Uterus (tissue), 4 donors: ENCODE data around the gene KAT2A. TPM values are rescaled to one million over a fixed set of nuclear protein-coding genes. Genes with fewer than 3 reads are reported as not detected.

ENCODE experiments used
- DNase-seq, 2 donors: peaks; one replicate each; pipeline ENCODE4 v3.0.0-alpha.2; 2019 to 2020
- H3K27ac ChIP-seq, 2 donors: fragments of 200-600 bp; sonication (generic); 1 replicate in 1 of 2; 2 replicates in 1 of 2; pipeline ENCODE4 v1.5.1; 2016 to 2018
- H3K27me3 ChIP-seq, 2 donors: fragments of 200-600 bp; sonication (generic); one replicate each; pipeline ENCODE4 v1.5.1; 2018 to 2019; ENCODE audit warnings: control low read depth in 1 of 2
- H3K36me3 ChIP-seq, 2 donors: fragments of 200-600 bp; sonication (generic); one replicate each; pipeline ENCODE4 v1.5.1; 2019; ENCODE audit warnings: control low read depth in 1 of 2
- H3K4me1 ChIP-seq, 2 donors: fragments of 200-600 bp; sonication (generic); one replicate each; pipeline ENCODE4 v1.5.1; 2018 to 2019; ENCODE audit warnings: control low read depth in 1 of 2
- H3K4me3 ChIP-seq, 2 donors: fragments of 200-600 bp; sonication (generic); 1 replicate in 1 of 2; 2 replicates in 1 of 2; pipeline ENCODE4 v1.5.1; 2018 to 2019; ENCODE audit warnings: mild to moderate bottlenecking in 1 of 2
- H3K9me3 ChIP-seq, 2 donors: fragments of 200-600 bp; sonication (generic); one replicate each; pipeline ENCODE4 v1.5.1; 2019; ENCODE audit warnings: control low read depth in 1 of 2
- CTCF ChIP-seq, 4 experiments: fragments of 200-600 bp in 2 of 4; fragments of 450-650 bp in 2 of 4; sonication (generic) in 2 of 4; IDR thresholded peaks; one replicate each; pipeline ENCODE4 v1.5.1; 2016 to 2019; ENCODE audit warnings: antibody characterized with exemption in 4 of 4, mild to moderate bottlenecking in 2 of 4, moderate library complexity in 1 of 4
- POLR2A ChIP-seq, 2 donors: fragments of 450-650 bp; IDR thresholded peaks; one replicate each; pipeline ENCODE4 v1.6.1; 2016; ENCODE audit warnings: antibody characterized with exemption in 2 of 2, mild to moderate bottlenecking in 1 of 2, moderate library complexity in 1 of 2
- intact Hi-C: fragments of 100-400 bp; cut with DNase I; formaldehyde crosslinking; loops from one replicate; pipeline ENCODE4 v1.15.1; 2023; ENCODE audit warnings: low total_unique reads
- total RNA-seq, 4 donors: library from RNA; depleted of rRNA in 3 of 4; stranded (reverse); fragments of >200 nt in 3 of 4; gene quantifications; one replicate each; pipeline versions ENCODE4 v1.1.0 to v1.2.4, GENCODE V29; 2014 to 2023
- donor health status: DM: yes; HTN: yes; CAD: no.

KAT2A gene
- total RNA-seq, 4 donors from 2014 or later = 20.9 to 80.9 (median 39.2) TPM

- Histone ChIP-seq H3K4me1 (peaks cover 0 to 3% of the 10 kb centered on the region in 2 donors), H3K4me3 (no peak overlapping the region), H3K27me3 (peaks cover 0 to 12% of the 10 kb centered on the region in 2 donors), H3K36me3 (no peaks in the 10 kb centered on the region), H3K27ac (no peak overlapping the region), H3K9me3 (no peaks in the 10 kb centered on the region)
- intact Hi-C loops = no loop called here
- no peak for DNase-seq
- no peak for TF ChIP-seq CTCF (IDR thresholded peaks at IDR 0.05)
- TF ChIP-seq POLR2A (IDR thresholded peaks at IDR 0.05) = no peak
Measured at GRCh38 chr17:42092939-42093338, 28.2 kb downstream of the KAT2A start.

GRCh38 chr17:42090964-42091790 lies 30.0 kb downstream of the KAT2A start:
- no peak overlapping the region for H3K27ac ChIP-seq
- DNase-seq = no peak
- intact Hi-C loops = no loop called here
- no peaks in the 10 kb centered on the region for H3K27me3 ChIP-seq
- no peak overlapping the region for H3K4me3 ChIP-seq
- H3K36me3 ChIP-seq = no peaks in the 10 kb centered on the region
- H3K9me3 ChIP-seq = no peaks in the 10 kb centered on the region
- H3K4me1 ChIP-seq = no peaks in the 10 kb centered on the region
- TF ChIP-seq CTCF (IDR thresholded peaks at IDR 0.05) = no peak
- no peak for TF ChIP-seq POLR2A (IDR thresholded peaks at IDR 0.05)

- Histone ChIP-seq H3K4me3 (no peak overlapping the region), H3K4me1 (no peaks in the 10 kb centered on the region), H3K27ac (no peak overlapping the region), H3K36me3 (no peaks in the 10 kb centered on the region), H3K27me3 (no peaks in the 10 kb centered on the region), H3K9me3 (no peaks in the 10 kb centered on the region)
- intact Hi-C loops = no loop called here
- no peak for DNase-seq
- TF ChIP-seq POLR2A (IDR thresholded peaks at IDR 0.05) = no peak
- TF ChIP-seq CTCF (IDR thresholded peaks at IDR 0.05) = no peak
Measured at GRCh38 chr17:42088736-42089135, 32.4 kb downstream of the KAT2A start.

GRCh38 chr17:42087736-42088705 lies 33.1 kb downstream of the KAT2A start:
- Histone ChIP-seq H3K36me3 (no peaks in the 10 kb centered on the region), H3K4me3 (no peak overlapping the region), H3K27me3 (no peaks in the 10 kb centered on the region), H3K9me3 (no peaks in the 10 kb centered on the region), H3K4me1 (no peaks in the 10 kb centered on the region), H3K27ac (no peak overlapping the region)
- intact Hi-C loops = no loop called here
- no peak for DNase-seq
- no peak for TF ChIP-seq POLR2A (IDR thresholded peaks at IDR 0.05)
- no peak for TF ChIP-seq CTCF (IDR thresholded peaks at IDR 0.05)
